ENCODE results near the gene FLNC. TPM values are rescaled to one million over a fixed set of nuclear protein-coding genes. Genes with fewer than 3 reads are reported as not detected.

Gene FLNC
- total and polyA plus RNA-seq, 9 of the 15 experiments (the other 6 are each of a cell fraction or from before 2014, with no cell fraction given): 0.90 to 155 (median 28.8) TPM

GRCh38 chr7:128833148-128833945 lies 3.1 kb downstream of the FLNC start (continued):
- TF ChIP-seq MYBL2 (IDR thresholded peaks at IDR 0.05; ENCODE audit: low read depth) (no peak), MYBL2 (CRISPR knock-in tag; IDR thresholded peaks at IDR 0.05; ENCODE audit: borderline replicate concordance) (no peak), GTF2A2 (tag; IDR thresholded peaks at IDR 0.05) (no peak), EP400 (IDR thresholded peaks at IDR 0.05) (no peak), ZBED1 (IDR thresholded peaks at IDR 0.05) (no peak), EZH2 (IDR thresholded peaks at IDR 0.05; ENCODE audit: borderline replicate concordance, low read depth, low read length) (no peak), BACH1 (tag; IDR thresholded peaks at IDR 0.05) (no peak), TCF15 (CRISPR knock-in tag; IDR thresholded peaks at IDR 0.05) (peak; percentile 18; the same call in 1 of the 2 replicates), FOXA1 (IDR thresholded peaks at IDR 0.05; ENCODE audit: borderline replicate concordance) (no peak), CBX3 (IDR thresholded peaks at IDR 0.05; ENCODE audit: borderline replicate concordance in 1 of 2, low read length in 2 of 2) (peak in 1 of 2 experiments; percentile 19; a peak in 1 of 3 replicates), JUN (IDR thresholded peaks at IDR 0.05; ENCODE audit: borderline replicate concordance, low read depth, low read length) (no peak), JUN (CRISPR knock-in tag; IDR thresholded peaks at IDR 0.05; ENCODE audit: borderline replicate concordance) (no peak), ZBTB1 (CRISPR knock-in tag; IDR thresholded peaks at IDR 0.05; ENCODE audit: borderline replicate concordance, low read depth) (0 out of 2 replicates have a peak, but pooled peaks have one; percentile 40), PCBP2 (IDR thresholded peaks at IDR 0.05; ENCODE audit: low read depth, low read length, poor library complexity, severe bottlenecking) (no peak), SPI1 (IDR thresholded peaks at IDR 0.05; ENCODE audit: borderline replicate concordance, low read depth, low read length) (peak; percentile 36; the same call in 1 of the 2 replicates), MBD1 (CRISPR knock-in tag; IDR thresholded peaks at IDR 0.05) (no peak), ZSCAN29 (IDR thresholded peaks at IDR 0.05) (no peak), DACH1 (IDR thresholded peaks at IDR 0.05; ENCODE audit: partially characterized antibody) (no peak), CBX5 (IDR thresholded peaks at IDR 0.05; ENCODE audit: borderline replicate concordance, low read depth) (no peak; the same call in 1 of the 2 replicates), IRF2 (CRISPR knock-in tag; IDR thresholded peaks at IDR 0.05) (no peak), HDAC3 (IDR thresholded peaks at IDR 0.05; ENCODE audit: borderline replicate concordance, partially characterized antibody) (no peak), ZNF444 (CRISPR knock-in tag; IDR thresholded peaks at IDR 0.05) (no peak), ZNF384 (IDR thresholded peaks at IDR 0.05; ENCODE audit: low read depth, low read length) (no peak), ZNF316 (IDR thresholded peaks at IDR 0.05) (no peak), CBFA2T3 (IDR thresholded peaks at IDR 0.05) (no peak; the same call in 1 of the 2 replicates)
- TF ChIP-seq, protein P1, sequence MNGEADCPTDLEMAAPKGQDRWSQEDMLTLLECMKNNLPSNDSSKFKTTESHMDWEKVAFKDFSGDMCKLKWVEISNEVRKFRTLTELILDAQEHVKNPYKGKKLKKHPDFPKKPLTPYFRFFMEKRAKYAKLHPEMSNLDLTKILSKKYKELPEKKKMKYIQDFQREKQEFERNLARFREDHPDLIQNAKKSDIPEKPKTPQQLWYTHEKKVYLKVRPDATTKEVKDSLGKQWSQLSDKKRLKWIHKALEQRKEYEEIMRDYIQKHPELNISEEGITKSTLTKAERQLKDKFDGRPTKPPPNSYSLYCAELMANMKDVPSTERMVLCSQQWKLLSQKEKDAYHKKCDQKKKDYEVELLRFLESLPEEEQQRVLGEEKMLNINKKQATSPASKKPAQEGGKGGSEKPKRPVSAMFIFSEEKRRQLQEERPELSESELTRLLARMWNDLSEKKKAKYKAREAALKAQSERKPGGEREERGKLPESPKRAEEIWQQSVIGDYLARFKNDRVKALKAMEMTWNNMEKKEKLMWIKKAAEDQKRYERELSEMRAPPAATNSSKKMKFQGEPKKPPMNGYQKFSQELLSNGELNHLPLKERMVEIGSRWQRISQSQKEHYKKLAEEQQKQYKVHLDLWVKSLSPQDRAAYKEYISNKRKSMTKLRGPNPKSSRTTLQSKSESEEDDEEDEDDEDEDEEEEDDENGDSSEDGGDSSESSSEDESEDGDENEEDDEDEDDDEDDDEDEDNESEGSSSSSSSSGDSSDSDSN (IDR thresholded peaks at IDR 0.05; ENCODE audit: borderline replicate concordance in 1 of 2, low read depth in 2 of 2, low read length in 2 of 2): no peak
